Measurements from ENCODE around the gene STRIP1. TPM values are rescaled to one million over a fixed set of nuclear protein-coding genes. Genes with fewer than 3 reads are reported as not detected.

The STRIP1 gene
- total RNA-seq, 1 donor from 2014 or later, result 31.1 TPM

GRCh38 chr1:110091791-110092190 is 57.4 kb downstream of the STRIP1 start:
- DNase-seq (ENCODE audit: low read depth in 2 of 2), result no peak

GRCh38 chr1:110092991-110093390 is 58.6 kb downstream of the STRIP1 start:
- no peak for DNase-seq (ENCODE audit: low read depth in 2 of 2)

DNA sequence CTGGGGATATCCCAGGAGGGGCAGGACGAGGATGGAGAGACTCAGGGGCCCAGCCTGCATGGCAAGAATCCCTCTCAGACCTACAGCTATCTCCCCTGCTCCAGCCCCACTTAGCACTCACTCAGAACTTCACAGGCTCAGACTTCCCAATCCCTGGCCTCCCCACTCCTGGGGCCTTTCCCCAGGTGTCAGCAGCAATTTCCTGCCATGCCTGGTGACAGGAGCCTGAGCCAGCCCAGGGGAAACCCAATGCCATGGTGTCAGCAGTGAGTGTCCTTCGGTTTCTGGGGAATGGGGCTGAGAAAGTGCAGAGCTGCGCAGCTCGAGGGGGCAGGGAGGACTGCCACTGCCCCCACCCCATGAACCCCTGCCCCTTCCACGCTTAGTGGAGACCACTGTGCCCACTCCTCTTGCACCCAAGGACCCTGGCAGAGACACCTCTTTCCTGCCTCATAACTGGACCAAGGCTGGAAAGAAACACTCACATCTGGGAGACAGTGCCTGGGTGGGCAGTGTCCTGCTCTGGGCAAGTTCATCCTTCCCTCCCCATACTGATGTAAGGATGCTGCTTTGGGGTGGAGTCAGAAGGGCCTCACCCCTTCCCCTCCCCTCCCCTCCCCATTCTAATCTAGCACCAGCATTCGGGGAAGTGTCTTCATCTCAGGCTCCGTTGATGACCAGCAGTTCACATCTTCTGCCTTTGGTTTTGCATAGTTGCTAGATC is 60.7 kb downstream of the STRIP1 start:
- no peak for DNase-seq (ENCODE audit: low read depth in 2 of 2)

GRCh38 chr1:110097507-110098221 is 63.2 kb downstream of the STRIP1 start:
- no peak for DNase-seq (ENCODE audit: low read depth in 2 of 2)

GRCh38 chr1:110098222-110099026 is 64.0 kb downstream of the STRIP1 start:
- DNase-seq (ENCODE audit: low read depth in 2 of 2), result no peak

- no peak for DNase-seq (ENCODE audit: low read depth in 2 of 2)
Measured at GRCh38 chr1:110100335-110100734, 65.9 kb downstream of the STRIP1 start.

DNA sequence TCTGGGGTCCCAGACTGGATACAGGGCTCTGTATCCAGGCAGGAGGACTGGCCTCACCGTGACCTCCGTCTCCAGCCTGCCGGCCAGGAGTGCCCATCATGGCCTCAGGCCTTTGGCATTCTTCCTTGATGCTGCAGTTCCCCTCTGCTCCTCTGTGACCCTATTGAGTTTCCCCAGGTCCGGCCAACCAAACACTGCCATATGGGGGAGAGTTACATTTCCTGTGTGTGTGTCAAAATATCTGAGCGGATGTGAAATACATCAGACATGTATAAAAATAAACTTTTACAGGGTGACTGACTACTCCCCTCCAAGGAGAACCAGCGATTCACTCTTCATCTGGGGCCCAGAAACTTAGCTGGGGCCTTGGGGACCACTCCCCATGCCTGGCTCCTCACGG is 67.7 kb downstream of the STRIP1 start:
- no peak for DNase-seq (ENCODE audit: low read depth in 2 of 2)

Other genes with a start within 250 kb of the STRIP1 start
- 4.6 and 7.6 TPM in 2 replicates for gene CSF1, start 123.8 kb upstream of the STRIP1 start, total RNA-seq
- gene AHCYL1, start 49.9 kb upstream of the STRIP1 start, total RNA-seq, result 39.7 and 50.4 TPM in 2 replicates
- gene ALX3, start 36.0 kb downstream of the STRIP1 start, total RNA-seq, result not detected in 2 replicates
- not detected in 2 replicates for gene UBL4B, start 77.8 kb downstream of the STRIP1 start, total RNA-seq
- gene SLC6A17, start 115.9 kb downstream of the STRIP1 start, total RNA-seq, result 2.4 and 2.7 TPM in 2 replicates
- gene KCNC4, start 175.7 kb downstream of the STRIP1 start, total RNA-seq, result 0.77 and 1.0 TPM in 2 replicates

All from dermis microvascular lymphatic vessel endothelial cell (primary cell).